GM11168 (cell line): Measurements from ENCODE around the gene PPARD.
"Not testable (repeated sequence)": the region's sequence is repeated elsewhere in the genome, so short reads cannot be mapped to it uniquely, and the experiment has no call there.

ENCODE experiments used
- in situ Hi-C: fragments of 300-500 bp; cut with MboI; formaldehyde crosslinking; loops from one replicate; pipeline ENCODE4 v1.12.0; 2022; ENCODE audit warnings: low sequenced_read_pairs; ENCODE audit not compliant: unreplicated experiment

The PPARD gene

GRCh38 chr6:35432291-35432690 lies 89.9 kb downstream of the PPARD start:
- in situ Hi-C loops = no loop called here

DNA sequence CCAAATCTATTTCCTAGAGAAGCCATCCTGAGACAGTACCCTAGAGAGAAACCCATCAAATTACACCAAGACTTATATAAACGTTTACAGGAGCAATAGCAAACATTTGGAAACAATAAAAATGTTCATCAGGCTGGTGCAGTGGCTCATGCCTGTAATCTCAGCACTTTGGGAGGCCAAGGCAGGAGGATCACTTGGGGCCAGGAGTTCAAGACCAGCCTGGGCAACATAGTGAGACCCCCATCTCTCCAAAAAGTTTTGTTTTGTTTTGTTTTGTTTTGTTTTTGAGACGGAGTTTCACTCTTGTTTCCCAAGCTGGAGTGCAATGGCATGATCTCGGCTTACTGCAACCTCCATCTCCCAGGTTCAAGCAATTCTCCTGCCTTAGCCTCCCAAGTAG lies 90.3 kb downstream of the PPARD start:
- in situ Hi-C loops = not testable (repeated sequence)

DNA sequence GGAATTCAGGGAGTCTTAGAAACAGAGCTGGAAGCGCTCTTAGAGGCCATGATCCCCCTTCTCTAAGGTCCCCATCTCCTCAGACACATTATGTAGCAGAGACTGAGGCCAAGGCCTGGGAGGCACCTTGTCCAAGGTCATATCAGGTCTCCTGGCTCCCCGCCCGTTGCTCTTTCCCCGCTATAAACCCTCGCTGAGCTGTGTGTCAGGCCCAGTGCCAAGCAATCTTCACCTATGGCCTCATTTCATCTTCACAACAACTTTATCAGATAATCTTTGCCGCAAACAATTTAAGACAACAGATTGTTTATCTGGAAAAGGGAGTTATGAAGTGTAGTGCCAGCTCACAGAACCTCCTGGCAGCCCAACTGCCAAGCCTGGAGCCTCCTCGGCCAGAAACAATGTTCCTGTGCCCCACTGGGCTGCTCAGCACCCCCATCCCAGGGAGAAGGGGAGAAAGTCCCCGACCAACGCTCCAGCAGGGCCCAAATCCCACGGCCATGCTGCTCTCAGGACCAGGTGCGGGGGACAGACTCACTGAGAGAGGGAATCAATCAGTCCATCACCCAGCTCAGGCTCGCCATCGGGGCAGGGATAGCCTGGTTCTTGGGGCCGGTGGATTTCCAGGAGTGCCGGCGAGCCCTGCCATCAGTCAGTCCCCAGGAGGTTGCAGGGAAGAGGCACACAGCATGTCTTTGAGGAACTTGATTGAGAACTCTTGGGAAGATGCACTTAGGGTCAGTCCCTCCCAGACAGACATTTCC lies 92.9 kb downstream of the PPARD start:
- in situ Hi-C loops = no loop called here

- in situ Hi-C loops = no loop called here
Observed at GRCh38 chr6:35436071-35436857, 93.9 kb downstream of the PPARD start.

DNA sequence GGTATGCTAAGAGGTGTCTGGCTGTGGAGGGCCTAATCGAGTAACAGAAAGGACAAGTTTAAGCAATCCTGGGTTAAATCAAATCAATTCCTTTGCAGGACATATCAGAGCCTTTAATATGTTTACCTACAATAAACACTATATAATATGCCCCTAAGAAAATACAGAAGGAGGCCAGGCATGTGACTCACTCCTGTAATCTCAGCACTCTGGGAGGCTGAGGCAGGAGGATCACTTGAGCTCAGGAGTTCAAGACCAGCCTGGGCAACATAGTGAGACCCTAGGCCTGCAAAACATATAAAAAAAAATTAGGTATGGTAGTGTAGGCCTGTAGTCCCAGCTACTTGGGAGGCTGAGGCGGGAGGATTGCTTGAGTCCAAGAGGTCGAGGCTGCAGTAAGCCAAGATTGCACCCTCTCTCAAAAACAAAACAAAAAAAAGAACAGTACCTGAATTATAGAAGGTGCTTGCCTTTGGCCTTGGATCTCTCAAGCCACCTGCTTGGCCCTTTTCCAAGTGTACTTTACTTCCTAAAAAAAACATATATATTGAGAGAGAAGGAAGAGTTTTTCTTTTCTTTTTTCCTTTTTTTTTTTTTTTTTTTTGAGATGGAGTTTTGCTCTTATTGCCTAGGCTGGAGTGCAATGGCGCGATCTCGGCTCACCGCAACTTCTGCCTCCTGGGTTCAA lies 96.2 kb downstream of the PPARD start:
- in situ Hi-C loops = not testable (repeated sequence)

GRCh38 chr6:35439308-35439707 lies 97.0 kb downstream of the PPARD start:
- in situ Hi-C loops = no loop called here

DNA sequence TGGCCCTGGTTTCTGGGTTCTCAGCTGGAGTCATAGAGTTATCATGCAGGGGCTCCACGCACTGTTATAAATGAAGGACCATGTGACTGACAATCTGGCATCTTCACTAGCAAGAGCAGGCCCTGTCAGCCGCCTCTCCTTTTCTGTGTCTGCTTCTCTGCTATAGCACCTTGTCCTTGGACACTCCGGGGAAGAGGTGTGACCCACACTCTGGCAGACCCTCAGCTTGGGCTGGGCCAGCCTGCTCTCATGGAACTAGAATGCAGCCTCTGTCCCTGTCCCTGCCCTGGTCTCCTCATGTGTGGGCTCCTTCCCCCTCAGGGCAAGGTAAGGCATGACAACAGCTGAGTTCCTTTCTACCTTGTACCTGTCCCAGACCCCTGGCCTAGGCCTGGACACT lies 98.8 kb downstream of the PPARD start:
- in situ Hi-C loops = no loop called here

- in situ Hi-C loops = no loop called here
Observed at GRCh38 chr6:35441642-35442041, 99.3 kb downstream of the PPARD start.

DNA sequence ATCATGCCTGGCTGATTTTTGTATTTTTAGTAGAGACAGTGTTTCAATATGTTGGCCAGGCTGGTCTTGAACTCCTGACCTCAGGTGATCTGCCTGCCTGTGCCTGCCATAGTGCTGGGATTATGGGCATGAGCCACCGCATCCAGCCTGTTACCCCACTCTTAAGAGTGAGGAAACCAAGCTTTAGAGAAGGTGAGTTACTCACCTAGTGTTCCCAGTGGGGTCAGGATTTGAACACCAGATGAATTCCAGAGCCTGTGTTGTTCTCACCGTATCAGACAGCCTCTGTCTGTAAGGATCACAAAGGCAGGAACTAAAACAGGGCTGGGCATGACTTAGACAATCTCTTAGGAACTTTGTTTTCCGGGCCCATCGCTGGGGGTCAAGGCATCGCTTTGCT lies 100.3 kb downstream of the PPARD start:
- in situ Hi-C loops = no loop called here

DNA sequence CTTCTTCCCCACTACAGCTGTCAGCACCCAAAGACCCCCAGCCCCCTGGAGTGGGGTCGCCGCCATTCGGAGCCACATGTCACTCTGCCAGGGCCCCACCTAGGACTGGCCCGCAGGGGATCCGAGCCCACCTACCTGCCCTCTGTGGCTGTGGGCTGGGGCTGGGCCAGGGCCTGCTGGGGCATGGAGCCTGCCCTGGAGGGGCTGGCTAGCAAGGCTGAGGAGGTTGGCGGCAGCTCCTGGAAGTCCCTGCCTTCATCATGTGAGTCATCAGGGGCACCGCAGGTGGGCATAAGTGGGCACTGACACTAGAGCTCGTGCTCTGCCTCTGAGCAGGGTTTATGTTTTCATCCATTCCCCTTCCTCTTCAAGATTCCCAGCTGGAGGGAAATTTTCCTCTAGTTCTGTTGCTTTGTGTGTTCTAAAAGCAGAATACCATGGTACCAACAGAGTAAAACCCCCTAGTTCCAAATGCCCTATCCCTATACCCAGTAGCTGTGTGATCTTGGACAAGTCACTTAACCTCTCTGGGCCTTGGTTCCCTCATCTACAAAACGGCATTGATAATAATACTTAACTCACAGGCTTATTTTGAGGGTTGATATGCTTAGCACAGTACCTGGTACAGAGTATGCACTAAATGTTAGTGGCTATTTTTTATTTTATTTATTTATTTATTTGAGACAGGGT lies 101.1 kb downstream of the PPARD start:
- in situ Hi-C loops = no loop called here

- in situ Hi-C loops = no loop called here
Observed at GRCh38 chr6:35445691-35446090, 103.3 kb downstream of the PPARD start.

DNA sequence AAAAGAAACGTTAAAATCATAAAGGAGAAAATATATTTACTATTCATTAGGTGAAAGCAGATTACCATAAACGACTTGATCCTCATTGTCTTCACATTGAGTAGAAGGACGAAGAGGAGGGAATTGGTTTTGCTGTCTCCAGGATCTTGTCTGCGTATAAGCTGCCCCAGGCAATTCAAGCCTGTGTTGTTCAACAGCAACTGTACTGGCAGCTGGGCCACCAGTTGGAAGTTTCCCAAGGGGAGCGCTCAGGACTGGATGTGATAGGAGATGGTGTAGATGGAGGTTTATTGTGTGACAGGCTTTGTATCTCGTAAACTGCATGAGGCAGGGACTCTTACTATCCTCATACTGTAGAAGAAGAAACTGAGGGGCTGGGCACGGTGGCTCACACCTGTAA lies 105.8 kb downstream of the PPARD start:
- in situ Hi-C loops = no loop called here

DNA sequence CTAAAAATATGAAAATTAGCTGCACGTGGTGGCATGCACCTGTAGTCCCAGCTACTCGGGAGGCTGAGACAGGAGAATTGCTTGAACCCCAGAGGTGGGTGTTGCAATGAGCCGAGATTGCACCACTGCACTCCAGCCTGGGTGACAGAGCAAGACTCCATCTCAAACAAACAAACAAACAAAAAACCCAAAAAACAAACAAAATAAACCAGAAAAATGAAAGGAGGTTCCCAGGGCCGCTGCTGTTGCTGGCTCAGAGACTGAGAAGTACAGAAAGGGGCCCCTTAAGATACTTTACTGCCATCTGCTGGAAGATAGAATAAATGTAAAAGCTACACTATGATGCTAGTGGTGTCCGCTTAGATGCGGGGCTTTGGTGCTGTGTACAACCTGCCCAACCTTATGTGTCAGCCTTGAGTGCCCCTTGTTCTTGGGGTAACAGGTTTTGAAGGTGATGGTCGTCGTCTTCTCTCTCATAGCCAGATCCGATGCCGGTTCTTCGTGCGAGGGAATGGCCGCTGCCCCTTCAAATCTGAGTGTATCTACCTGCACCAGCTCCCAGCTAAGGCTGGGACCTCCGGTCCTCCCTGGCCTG lies 107.0 kb downstream of the PPARD start:
- in situ Hi-C loops = no loop called here

DNA sequence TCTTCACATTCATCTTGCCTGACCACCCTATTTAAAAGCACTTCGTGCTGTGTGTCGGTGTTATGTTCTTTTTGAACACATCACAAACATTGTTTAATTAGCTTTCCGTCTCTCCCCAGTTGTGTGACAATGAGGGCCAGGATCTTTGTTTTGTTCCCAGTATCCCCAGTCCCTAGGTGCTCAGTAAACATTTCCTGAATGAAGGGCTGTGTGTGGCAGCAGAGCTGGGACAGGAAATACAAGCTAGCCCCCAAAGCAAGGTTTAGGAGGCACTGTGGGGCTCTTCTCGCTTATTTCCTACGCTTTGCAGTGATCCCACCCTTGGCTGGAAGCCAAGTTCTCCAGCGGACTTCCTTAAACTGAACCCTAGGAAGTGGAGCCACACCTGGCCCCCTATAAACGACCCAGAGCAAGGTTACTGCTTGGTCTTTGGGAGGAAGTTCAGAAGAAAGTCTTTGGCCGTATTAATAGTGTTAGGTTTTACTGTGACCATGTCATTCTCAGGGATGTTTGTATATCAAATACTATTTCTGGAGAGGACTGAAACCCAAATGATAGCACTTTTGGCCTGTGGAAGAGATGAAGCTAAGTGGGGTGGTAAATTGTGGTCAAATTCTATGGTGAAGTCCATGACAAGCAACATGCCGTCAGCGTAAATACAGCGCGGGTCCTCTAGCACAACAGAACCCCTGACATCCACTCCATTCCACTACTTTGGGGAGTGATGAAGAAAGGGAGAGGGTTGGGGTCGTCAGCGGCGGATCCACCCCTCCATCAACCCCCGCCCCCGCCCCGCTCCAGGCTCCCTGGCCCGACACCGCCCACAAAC lies 109.2 kb downstream of the PPARD start:
- in situ Hi-C loops = loop anchor here (5.0 kb wide), 1 partner anchor 104 kb away; no protein-coding TSS in a partner anchor

- in situ Hi-C loops = loop anchor here (5.0 kb wide), 1 partner anchor 105 kb away; no protein-coding TSS in a partner anchor
Observed at GRCh38 chr6:35452183-35453090, 110.1 kb downstream of the PPARD start, which contains the start of gene FANCE. Gene FANCE (plus strand): TSS chr6:35452338. CDS start chr6:35452546, 208 bp downstream.

DNA sequence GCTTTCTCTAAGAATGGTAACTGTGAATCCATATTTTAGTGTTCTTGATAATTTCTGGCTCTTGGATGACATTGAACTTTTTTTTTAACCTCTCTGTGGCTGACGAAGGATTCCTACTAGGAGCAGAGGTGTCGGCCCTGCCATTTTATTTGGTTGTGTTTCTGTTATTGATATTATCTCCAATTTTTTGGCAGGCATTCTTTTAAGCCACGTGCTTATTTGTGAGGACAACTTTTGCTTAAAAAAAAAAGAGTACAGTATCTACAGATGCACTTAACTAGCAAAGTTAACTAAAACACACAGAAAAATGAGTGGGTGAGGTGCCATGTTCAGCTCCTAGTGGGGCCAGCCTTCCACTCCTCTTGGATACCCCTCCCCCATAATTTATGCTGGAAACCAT lies 110.9 kb downstream of the PPARD start:
- in situ Hi-C loops = loop anchor here (5.0 kb wide), 1 partner anchor 106 kb away; no protein-coding TSS in a partner anchor

DNA sequence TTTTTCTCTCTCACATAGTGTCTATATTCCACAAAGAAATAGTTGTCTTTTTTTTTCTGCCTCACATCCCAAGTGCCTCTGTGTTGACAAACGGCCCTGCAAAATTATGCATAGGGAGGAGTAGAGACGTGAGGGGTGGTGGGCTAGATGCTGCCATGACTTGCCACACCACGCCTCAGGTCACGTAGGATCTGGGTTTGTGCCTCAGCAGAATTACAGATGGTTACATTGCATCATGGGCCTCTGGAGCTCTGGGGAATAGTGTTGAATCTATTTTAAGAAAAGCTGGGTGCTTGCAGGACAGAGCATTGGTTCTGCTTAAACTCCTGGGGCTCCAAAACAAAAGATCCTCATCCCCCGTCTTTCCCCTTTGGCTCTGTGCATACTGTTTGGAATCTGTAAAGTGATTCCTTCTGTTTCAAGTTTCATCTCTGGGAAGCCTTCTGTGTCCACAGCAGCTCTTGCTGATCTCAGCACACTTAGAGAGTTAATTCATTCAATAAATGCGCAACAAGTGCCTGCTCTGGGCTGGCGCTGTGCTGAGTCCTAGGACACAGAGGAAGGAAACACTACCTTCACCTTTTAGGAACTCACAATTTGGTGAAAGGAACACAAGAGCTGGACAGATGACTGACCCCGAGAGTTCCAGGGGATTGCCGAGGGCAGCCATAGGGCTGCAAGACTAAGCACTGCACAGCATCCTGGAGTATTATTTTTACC lies 112.2 kb downstream of the PPARD start:
- in situ Hi-C loops = loop anchor here (5.0 kb wide), 1 partner anchor 107 kb away; no protein-coding TSS in a partner anchor
